GM12872 (cell line): ENCODE results near the gene PLXNB1.

Source experiments
- TF ChIP-seq, protein P1 (sequence below): IDR thresholded peaks from 3 replicates; pipeline ENCODE4 v1.5.1; 2011; ENCODE audit warnings: low read depth, mild to moderate bottlenecking, low read length, moderate library complexity; ENCODE audit not compliant: insufficient read depth

Gene PLXNB1

DNA sequence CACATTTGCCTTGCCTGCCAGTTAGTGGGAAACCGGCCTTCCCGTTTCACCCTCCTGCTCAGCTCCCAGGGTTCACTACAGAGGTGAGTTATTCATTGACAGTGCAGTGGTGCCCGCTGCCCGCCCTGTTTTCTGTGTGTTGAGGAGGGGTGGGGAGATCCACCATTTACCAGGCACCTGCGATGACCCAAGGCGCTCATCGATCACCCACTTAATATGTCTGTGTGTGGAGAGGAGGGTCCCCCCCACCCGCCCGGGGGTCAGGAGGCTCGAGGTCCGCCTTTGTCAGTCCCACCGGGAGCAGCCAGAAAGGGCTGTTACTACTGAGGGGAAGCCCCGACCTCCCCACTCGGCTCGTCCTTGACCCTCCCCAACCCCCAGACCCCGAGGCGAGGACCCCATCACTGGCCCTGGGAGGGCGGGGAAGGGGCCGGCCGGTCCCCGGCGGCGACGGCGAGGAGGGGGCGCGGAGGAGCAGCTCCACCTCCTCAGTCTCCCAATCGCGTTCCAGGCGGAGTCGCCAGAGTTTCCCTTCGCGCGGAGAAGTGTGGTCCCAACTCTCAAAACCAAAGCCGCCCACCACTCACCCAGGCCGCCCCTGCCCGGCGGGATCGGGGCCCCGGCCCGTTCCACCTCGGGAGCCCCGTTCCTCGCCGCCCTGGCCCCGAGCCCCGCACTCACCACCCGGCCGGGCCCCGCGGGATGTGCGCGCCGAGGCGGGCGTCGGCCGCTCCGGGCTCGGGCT is 1.1 kb downstream of the PLXNB1 start:
- TF ChIP-seq, protein P1, sequence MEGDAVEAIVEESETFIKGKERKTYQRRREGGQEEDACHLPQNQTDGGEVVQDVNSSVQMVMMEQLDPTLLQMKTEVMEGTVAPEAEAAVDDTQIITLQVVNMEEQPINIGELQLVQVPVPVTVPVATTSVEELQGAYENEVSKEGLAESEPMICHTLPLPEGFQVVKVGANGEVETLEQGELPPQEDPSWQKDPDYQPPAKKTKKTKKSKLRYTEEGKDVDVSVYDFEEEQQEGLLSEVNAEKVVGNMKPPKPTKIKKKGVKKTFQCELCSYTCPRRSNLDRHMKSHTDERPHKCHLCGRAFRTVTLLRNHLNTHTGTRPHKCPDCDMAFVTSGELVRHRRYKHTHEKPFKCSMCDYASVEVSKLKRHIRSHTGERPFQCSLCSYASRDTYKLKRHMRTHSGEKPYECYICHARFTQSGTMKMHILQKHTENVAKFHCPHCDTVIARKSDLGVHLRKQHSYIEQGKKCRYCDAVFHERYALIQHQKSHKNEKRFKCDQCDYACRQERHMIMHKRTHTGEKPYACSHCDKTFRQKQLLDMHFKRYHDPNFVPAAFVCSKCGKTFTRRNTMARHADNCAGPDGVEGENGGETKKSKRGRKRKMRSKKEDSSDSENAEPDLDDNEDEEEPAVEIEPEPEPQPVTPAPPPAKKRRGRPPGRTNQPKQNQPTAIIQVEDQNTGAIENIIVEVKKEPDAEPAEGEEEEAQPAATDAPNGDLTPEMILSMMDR = no peak

DNA sequence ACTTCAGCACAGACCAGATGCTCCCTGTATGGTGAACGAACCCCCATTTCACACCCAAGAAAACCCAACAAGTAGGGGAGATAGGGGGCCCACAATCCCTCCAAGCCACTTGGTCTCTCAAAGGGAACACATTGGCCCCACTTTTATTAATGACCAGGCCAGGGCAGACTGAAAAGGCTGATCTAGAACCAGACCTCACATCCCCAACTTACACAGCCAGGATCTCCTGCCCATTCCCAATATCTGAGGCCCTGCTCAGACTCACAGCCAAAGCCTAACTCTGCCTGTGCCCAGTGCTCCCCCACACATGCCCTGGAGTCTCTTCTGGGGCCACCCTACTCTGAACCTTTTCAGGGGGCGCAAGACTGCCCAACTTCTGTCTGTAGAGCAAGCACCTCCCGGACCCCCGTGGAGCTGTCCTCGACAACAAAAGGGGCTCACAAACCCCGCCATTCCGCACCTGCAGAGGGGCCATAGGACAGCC is 1.8 kb downstream of the PLXNB1 start:
- TF ChIP-seq, protein P1 = no peak

DNA sequence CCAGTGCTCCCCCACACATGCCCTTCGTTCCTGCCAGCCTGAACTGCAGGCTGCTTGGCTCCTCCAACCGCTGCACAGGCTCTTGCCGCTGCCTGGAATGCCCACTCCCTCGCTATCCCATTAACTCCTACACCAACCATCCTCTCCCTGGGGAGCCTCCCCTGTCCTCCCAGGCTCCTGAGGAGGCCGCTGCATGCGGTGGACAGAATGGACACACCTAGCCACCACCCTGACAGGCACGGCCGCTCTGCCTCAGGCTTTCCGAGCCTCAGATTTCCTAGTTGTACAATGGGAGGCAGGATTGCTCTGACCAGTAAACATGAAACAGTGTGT is 2.3 kb downstream of the PLXNB1 start:
- TF ChIP-seq, protein P1 = no peak

DNA sequence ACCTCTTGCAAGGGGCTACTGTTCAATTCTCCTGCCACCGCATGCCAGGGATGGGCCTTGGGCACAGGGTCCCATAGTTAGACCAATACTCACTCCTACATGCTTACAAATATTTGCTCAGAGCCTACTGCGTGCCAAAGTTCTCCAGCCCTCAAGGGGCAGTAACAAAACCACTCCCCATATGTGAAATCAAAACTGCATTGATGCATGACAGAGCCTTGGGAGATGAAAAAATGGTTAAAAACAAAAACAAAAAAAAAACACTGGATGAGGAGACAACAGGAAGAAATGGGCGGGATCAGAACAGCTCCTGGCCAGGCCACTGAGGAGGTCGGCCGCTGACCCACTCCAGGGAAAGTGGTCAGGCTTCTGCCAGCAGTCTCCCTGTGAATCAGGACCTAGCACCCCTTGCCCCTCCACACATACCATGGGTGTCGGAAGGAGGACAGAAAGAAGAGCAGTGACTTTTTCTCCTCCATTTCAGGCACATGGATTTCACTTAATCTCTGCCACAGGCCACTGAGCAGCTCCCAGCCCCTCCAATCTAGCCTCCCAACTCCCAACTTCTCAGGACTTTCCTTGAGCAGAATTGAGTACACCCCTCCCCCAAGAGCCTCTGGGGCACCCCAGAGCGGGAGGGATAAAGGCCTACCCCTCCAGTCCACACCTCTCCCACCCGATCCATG is 2.8 kb downstream of the PLXNB1 start:
- TF ChIP-seq, protein P1 = no peak

DNA sequence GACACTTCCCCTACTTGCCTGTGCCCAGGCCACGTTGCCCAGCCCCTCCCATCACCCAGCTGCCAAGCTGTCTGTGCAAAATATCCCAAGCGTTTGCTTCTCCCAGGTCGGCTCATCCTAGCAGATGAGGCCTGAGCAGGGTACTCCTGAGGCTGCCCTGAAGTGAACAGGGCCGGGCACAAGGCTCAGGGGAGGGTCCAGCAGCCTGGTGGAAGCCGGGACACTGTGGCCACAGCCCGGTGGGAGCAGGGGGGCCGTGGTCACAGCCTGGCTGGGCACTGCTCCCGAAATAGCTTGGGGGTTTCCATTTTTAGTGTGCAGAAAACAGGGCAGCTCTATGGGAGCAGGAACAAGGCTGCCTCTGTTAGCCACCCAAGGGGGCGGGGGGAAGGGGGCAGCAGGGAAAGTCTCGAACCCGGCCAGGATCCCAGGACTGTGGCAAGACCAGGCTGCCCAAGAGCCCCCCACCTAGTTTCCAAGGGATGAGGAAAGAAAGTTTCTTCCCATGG is 3.4 kb downstream of the PLXNB1 start:
- TF ChIP-seq, protein P1 = no peak

DNA sequence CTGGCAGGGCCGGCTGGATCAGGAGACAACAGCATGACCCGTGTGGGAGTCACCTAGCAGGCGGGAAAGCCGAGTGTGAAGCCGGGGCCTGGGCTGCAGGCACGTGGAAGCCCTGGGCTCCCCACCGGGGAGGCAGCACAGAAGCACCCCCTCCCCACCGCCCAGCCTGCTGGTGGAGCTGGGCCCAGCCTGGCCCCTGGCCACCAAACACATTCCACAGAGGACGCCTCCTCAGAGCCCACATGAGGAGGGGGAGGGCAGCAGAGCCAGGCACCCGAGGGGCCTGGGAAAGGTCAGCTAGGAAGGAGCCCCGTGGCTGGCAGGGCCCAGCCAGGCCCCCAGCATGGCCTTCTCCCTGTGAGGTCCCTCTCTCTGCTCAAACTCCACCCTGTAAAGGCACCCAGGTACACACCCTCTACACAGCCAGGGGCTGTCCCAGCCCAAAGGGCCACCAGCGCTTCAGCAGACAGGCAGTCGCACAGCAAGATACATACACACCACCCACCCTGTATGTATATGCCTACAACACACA is 4.5 kb downstream of the PLXNB1 start:
- TF ChIP-seq, protein P1 = no peak

DNA sequence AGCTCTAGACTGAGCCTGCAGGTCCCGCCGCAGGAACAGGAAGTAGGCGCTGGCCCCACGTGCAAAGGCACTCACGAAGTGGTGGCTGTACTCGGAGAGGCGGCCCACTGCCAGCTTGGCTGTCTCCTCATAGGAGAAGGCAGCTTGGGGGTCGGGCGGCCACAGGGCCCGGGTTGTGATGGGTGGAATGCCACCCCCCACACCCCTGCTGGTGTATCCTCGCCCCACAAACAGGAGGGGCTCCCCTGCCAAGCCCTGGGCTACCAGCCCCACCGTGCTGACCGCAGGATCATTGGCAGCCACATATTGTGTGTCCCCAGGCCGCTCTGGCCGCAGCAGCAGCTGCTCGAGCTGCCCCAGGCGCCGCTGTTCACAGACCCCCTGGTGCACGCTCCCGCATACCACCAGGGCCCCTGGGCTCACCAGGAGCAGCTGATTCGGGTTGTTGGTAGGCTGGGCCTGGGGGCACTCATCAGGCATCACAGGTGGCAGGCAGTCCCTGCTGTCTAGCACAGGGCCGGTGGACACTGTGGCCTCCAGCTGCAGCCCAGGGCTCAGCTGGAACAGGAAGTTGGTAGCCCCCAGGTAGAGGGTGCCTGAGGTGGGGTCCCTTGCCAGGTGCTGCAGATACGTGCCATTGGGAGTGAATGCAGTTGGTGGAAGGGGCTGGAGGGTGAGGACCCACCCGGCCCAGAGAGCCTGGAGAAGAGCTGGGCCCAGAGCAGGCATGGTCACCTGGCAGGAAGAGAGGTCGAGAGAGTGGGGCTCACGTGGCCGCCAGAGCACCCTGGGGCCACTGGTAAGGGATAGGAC is 5.8 kb downstream of the PLXNB1 start:
- TF ChIP-seq, protein P1 = no peak
